ENCODE data around the gene TTC22. TPM values are rescaled to one million over a fixed set of nuclear protein-coding genes. Genes with fewer than 3 reads are reported as not detected.
"Not testable (repeated sequence)": the region's sequence is repeated elsewhere in the genome, so short reads cannot be mapped to it uniquely, and the experiment has no call there.

Gene TTC22
- total RNA-seq, 1 donor from 2014 or later: 0.08 TPM

- no peak for DNase-seq (ENCODE audit: low spot score)
- intact Hi-C loops (cut with DNase I): no loop called here
These were observed 6.4 kb downstream of the TTC22 start for GRCh38 chr1:54794451-54795355.

GRCh38 chr1:54792686-54793282 is 8.3 kb downstream of the TTC22 start:
- intact Hi-C loops (cut with DNase I): no loop called here
- DNase-seq (ENCODE audit: low spot score): no peak

- intact Hi-C loops (cut with DNase I): no loop called here
- no peak for DNase-seq (ENCODE audit: low spot score)
These were observed 9.1 kb downstream of the TTC22 start for GRCh38 chr1:54791880-54792522.

GRCh38 chr1:54788459-54788858 is 12.7 kb downstream of the TTC22 start:
- DNase-seq (ENCODE audit: low spot score): no peak

GRCh38 chr1:54787604-54788003 is 13.5 kb downstream of the TTC22 start:
- no peak for DNase-seq (ENCODE audit: low spot score)
- intact Hi-C loops (cut with DNase I): no loop called here

More at GRCh38 chr1:54788459-54788858, 12.7 kb downstream of the TTC22 start:
- intact Hi-C loops (cut with DNase I): no loop called here

- DNase-seq (ENCODE audit: low spot score): no peak
- intact Hi-C loops (cut with DNase I): no loop called here
These were observed 14.3 kb downstream of the TTC22 start for GRCh38 chr1:54786778-54787177.

- no peak for DNase-seq (ENCODE audit: low spot score)
- intact Hi-C loops (cut with DNase I): no loop called here
These were observed 17.1 kb downstream of the TTC22 start for GRCh38 chr1:54784066-54784465.

- intact Hi-C loops (cut with DNase I): no loop called here
- no peak for DNase-seq (ENCODE audit: low spot score)
These were observed 18.5 kb downstream of the TTC22 start for GRCh38 chr1:54782588-54782987.

GRCh38 chr1:54782156-54782555 is 19.0 kb downstream of the TTC22 start:
- DNase-seq (ENCODE audit: low spot score): no peak

GRCh38 chr1:54781023-54781723 is 19.9 kb downstream of the TTC22 start:
- intact Hi-C loops (cut with DNase I): no loop called here

More at GRCh38 chr1:54782156-54782555, 19.0 kb downstream of the TTC22 start:
- intact Hi-C loops (cut with DNase I): no loop called here

GRCh38 chr1:54777431-54777830 is 23.7 kb downstream of the TTC22 start:
- DNase-seq (ENCODE audit: low spot score): no peak
- intact Hi-C loops (cut with DNase I): no loop called here

More at GRCh38 chr1:54781023-54781723, 19.9 kb downstream of the TTC22 start:
- no peak for DNase-seq (ENCODE audit: low spot score)

- intact Hi-C loops (cut with DNase I): no loop called here
- no peak for DNase-seq (ENCODE audit: low spot score)
These were observed 24.1 kb downstream of the TTC22 start for GRCh38 chr1:54777011-54777410.

- DNase-seq (ENCODE audit: low spot score); intact Hi-C loops (cut with DNase I): not testable (repeated sequence)
These were observed 25.0 kb downstream of the TTC22 start for GRCh38 chr1:54775828-54776721.

- DNase-seq (ENCODE audit: low spot score): no peak
- intact Hi-C loops (cut with DNase I): no loop called here
These were observed 26.2 kb downstream of the TTC22 start for GRCh38 chr1:54774820-54775498.

GRCh38 chr1:54772951-54773350 is 28.2 kb downstream of the TTC22 start:
- intact Hi-C loops (cut with DNase I): no loop called here
- no peak for DNase-seq (ENCODE audit: low spot score)

GRCh38 chr1:54768093-54768492 is 33.0 kb downstream of the TTC22 start:
- intact Hi-C loops (cut with DNase I): no loop called here
- no peak for DNase-seq (ENCODE audit: low spot score)

- DNase-seq (ENCODE audit: low spot score): no peak
- intact Hi-C loops (cut with DNase I): no loop called here
These were observed 33.6 kb downstream of the TTC22 start for GRCh38 chr1:54767526-54767925.

- no peak for DNase-seq (ENCODE audit: low spot score)
- intact Hi-C loops (cut with DNase I): no loop called here
These were observed 34.4 kb downstream of the TTC22 start for GRCh38 chr1:54766726-54767125.
